PC-9 (cell line): ENCODE data around the gene DOCK11.

Experiments
- CTCF ChIP-seq: fragments of 200-600 bp; sonication (generic); conservative IDR thresholded peaks from 2 replicates; pipeline ENCODE4 v1.6.1; 2017; ENCODE audit warnings: mixed run types, antibody characterized with exemption, mild to moderate bottlenecking, moderate library complexity
- EZH2 ChIP-seq: fragments of 200-600 bp; sonication (generic); IDR thresholded peaks from 2 replicates; pipeline ENCODE4 v1.8.0; 2017; ENCODE audit warnings: antibody characterized with exemption, low read depth

- TF ChIP-seq CTCF, result peak; percentile 48
- TF ChIP-seq EZH2, result no peak
Measured at GRCh38 chrX:118637997-118638396, 142.4 kb downstream of the DOCK11 start.
